ENCODE data around the gene SH3RF3. TPM values are rescaled to one million over a fixed set of nuclear protein-coding genes. Genes with fewer than 3 reads are reported as not detected.

SH3RF3 gene
- total and polyA plus RNA-seq, 10 of the 15 experiments (the other 5 are each of a cell fraction or from before 2014, with no cell fraction given), result 0.08 to 8.8 (median 2.3) TPM

DNA sequence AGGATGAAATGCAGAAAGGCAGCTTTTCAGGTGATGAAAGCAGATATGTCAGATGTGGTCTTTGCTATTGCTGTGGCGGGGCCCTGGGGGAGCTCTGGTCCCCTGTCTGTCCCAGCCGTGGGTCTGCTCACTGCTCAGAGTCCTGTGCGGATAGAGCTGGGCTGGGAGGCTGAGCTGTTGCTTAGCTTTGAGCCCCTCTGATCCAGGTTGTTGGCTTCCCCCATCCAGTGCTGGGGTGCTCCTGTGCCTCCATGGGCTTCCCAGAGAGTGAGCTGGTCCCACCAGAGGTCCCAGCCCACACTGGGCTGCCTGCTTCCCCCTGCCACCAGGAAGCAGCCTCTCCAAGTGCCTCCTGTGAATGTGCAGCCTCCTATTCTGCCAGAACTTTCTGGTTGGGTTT, 55.4 kb downstream of the SH3RF3 start (continued):
- no peak for TF ChIP-seq KDM1A (IDR thresholded peaks at IDR 0.05; ENCODE audit: borderline replicate concordance)
- no peak for TF ChIP-seq ETV6 (conservative IDR thresholded peaks at IDR 0.05 in 1 of 2, IDR thresholded peaks at IDR 0.05 in 1 of 2; ENCODE audit: borderline replicate concordance in 1 of 2, low read depth in 1 of 2)
- no peak for TF ChIP-seq IRF4 (IDR thresholded peaks at IDR 0.05; ENCODE audit: low read depth, low read length)
- TF ChIP-seq ZNF24 (IDR thresholded peaks at IDR 0.05), result no peak

DNA sequence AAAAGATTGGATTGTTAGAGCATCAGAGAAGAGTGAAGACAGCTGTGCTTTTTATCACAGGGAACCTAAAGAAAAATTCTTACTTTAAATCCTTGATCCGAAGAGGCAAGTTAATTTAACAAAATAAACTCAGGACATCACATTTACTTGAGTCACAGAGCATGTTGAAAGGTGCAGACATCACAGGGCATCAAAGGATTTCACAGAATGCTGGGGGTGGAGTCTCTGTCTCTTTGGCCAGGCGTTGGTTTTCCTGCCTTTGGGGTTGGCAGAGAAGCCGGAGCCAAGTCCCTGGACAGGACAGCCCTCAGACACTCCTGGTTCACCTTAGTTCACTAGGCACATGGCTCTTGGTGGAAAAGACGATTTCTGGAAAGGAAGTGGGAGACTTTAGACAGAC, 56.3 kb downstream of the SH3RF3 start:
- Histone ChIP-seq H3K79me2 (ENCODE audit: control insufficient read depth, insufficient read depth, low read length) (no peaks in the 10 kb centered on the region), H3K36me3 (ENCODE audit: control insufficient read depth in 2 of 2, insufficient read depth in 2 of 2, low read length in 1 of 2) (no peaks in the 10 kb centered on the region), H3K27me3 (replicated peaks in 1 of 2; ENCODE audit: control insufficient read depth in 2 of 2, insufficient read depth in 2 of 2, low read length in 1 of 2) (no peaks in the 10 kb centered on the region), H3K9ac (ENCODE audit: control insufficient read depth, insufficient read depth, low read length) (no peak overlapping the region), H2AFZ (ENCODE audit: control insufficient read depth, low read depth, low read length) (no peak overlapping the region), H3K4me1 (ENCODE audit: control insufficient read depth, insufficient read depth, low read length) (no peaks in the 10 kb centered on the region), H3K9me3 (replicated peaks; ENCODE audit: control insufficient read depth, insufficient read depth, low read length) (no peaks in the 10 kb centered on the region), H3K4me3 (no peak overlapping the region), H3K27ac (ENCODE audit: control insufficient read depth, insufficient read depth) (no peak overlapping the region), H3K4me2 (ENCODE audit: control insufficient read depth, insufficient read depth) (no peak overlapping the region), H4K20me1 (ENCODE audit: control insufficient read depth, insufficient read depth) (no peaks in the 10 kb centered on the region)
- BruUV-seq (replicated peaks), result no TSS peak
- WGBS (ENCODE audit: insufficient coverage, insufficient replicate concordance, low lambda C conversion rate, missing lambda C conversion rate), result 29% methylated on average over 4 of the region's 4 CpGs
- DNase-seq (ENCODE audit: low read depth, low spot score), result no peak
- TF ChIP-seq SREBF1 (IDR thresholded peaks at IDR 0.05; ENCODE audit: low read length) (no peak), EGR1 (IDR thresholded peaks at IDR 0.05; ENCODE audit: borderline replicate concordance in 1 of 2, low read depth in 2 of 2, low read length in 2 of 2) (no peak), NR2C2 (IDR thresholded peaks at IDR 0.05; ENCODE audit: borderline replicate concordance, control insufficient read depth, insufficient read length, low read depth) (no peak), EZH2 (IDR thresholded peaks at IDR 0.05; ENCODE audit: borderline replicate concordance, control insufficient read depth, low read depth, low read length) (no peak), TAF1 (IDR thresholded peaks at IDR 0.05; ENCODE audit: borderline replicate concordance, low read depth, low read length) (no peak)
- TF ChIP-seq, protein P1, sequence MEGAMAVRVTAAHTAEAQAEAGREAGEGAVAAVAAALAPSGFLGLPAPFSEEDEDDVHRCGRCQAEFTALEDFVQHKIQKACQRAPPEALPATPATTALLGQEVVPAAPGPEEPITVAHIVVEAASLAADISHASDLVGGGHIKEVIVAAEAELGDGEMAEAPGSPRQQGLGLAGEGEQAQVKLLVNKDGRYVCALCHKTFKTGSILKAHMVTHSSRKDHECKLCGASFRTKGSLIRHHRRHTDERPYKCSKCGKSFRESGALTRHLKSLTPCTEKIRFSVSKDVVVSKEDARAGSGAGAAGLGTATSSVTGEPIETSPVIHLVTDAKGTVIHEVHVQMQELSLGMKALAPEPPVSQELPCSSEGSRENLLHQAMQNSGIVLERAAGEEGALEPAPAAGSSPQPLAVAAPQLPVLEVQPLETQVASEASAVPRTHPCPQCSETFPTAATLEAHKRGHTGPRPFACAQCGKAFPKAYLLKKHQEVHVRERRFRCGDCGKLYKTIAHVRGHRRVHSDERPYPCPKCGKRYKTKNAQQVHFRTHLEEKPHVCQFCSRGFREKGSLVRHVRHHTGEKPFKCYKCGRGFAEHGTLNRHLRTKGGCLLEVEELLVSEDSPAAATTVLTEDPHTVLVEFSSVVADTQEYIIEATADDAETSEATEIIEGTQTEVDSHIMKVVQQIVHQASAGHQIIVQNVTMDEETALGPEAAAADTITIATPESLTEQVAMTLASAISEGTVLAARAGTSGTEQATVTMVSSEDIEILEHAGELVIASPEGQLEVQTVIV (IDR thresholded peaks at IDR 0.05; ENCODE audit: borderline replicate concordance, partially characterized antibody), result no peak
- FAIRE-seq, result no peak
- in situ Hi-C loops (cut with MboI), result loop anchor here (5.0 kb wide), 1 partner anchor 48 kb away; no protein-coding TSS in a partner anchor
- ChIA-PET RAD21 (ENCODE audit: unreplicated experiment) (no interaction called here), CTCF (no interaction called here), POLR2A (interaction anchor here (0.6 kb wide), 1 partner anchor 109 kb away, joined by 3 read pairs; no protein-coding TSS in a partner anchor), SMC1A (ENCODE audit: uncharacterized antibody, unreplicated experiment) (interaction anchor here (1.6 kb wide), 1 partner anchor 33 kb away, joined by 3 read pairs; no protein-coding TSS in a partner anchor)
- intact Hi-C loops (cut with micrococcal nuclease; ENCODE audit: unreplicated experiment), result no loop called here
- ATAC-seq, result no peak

All from GM12878 (cell line).